PC-9 (cell line): ENCODE data around the gene KIF6.

Source experiments
- EZH2 ChIP-seq: fragments of 200-600 bp; sonication (generic); IDR thresholded peaks from 2 replicates; pipeline ENCODE4 v1.8.0; 2017; ENCODE audit warnings: antibody characterized with exemption, low read depth
- TF ChIP-seq, protein P1 (sequence below): fragments of 200-600 bp; sonication (generic); conservative IDR thresholded peaks from 2 replicates; pipeline ENCODE4 v1.6.1; 2017; ENCODE audit warnings: mixed run types, antibody characterized with exemption, mild to moderate bottlenecking, moderate library complexity

DNA sequence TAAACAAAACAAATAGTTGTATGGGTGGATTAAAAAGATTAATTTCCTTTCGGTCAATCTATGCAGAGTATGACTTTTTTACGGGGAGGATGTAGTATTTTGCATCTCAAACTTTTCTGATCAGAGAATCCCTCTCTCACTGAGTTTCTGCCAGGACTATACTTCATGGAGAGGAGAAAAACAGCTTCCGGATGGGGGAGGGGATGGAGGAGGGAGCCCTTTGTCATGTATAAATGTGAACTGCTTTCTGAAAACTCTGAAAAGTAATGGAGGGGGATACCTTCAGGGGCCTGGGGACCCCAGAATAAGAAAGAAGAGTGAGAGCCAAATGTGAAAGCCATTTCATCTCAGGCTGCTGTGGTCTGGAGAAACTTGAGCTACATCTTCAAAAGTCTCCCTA is 229.6 kb downstream of the KIF6 start:
- TF ChIP-seq EZH2: no peak
- TF ChIP-seq, protein P1, sequence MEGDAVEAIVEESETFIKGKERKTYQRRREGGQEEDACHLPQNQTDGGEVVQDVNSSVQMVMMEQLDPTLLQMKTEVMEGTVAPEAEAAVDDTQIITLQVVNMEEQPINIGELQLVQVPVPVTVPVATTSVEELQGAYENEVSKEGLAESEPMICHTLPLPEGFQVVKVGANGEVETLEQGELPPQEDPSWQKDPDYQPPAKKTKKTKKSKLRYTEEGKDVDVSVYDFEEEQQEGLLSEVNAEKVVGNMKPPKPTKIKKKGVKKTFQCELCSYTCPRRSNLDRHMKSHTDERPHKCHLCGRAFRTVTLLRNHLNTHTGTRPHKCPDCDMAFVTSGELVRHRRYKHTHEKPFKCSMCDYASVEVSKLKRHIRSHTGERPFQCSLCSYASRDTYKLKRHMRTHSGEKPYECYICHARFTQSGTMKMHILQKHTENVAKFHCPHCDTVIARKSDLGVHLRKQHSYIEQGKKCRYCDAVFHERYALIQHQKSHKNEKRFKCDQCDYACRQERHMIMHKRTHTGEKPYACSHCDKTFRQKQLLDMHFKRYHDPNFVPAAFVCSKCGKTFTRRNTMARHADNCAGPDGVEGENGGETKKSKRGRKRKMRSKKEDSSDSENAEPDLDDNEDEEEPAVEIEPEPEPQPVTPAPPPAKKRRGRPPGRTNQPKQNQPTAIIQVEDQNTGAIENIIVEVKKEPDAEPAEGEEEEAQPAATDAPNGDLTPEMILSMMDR: no peak
